ENCODE data around the gene GORASP2. TPM values are rescaled to one million over a fixed set of nuclear protein-coding genes. Genes with fewer than 3 reads are reported as not detected.

GORASP2 gene
- polyA plus RNA-seq, 1 of the 3 experiments (the other 2 are of a cell fraction), result 127 TPM

DNA sequence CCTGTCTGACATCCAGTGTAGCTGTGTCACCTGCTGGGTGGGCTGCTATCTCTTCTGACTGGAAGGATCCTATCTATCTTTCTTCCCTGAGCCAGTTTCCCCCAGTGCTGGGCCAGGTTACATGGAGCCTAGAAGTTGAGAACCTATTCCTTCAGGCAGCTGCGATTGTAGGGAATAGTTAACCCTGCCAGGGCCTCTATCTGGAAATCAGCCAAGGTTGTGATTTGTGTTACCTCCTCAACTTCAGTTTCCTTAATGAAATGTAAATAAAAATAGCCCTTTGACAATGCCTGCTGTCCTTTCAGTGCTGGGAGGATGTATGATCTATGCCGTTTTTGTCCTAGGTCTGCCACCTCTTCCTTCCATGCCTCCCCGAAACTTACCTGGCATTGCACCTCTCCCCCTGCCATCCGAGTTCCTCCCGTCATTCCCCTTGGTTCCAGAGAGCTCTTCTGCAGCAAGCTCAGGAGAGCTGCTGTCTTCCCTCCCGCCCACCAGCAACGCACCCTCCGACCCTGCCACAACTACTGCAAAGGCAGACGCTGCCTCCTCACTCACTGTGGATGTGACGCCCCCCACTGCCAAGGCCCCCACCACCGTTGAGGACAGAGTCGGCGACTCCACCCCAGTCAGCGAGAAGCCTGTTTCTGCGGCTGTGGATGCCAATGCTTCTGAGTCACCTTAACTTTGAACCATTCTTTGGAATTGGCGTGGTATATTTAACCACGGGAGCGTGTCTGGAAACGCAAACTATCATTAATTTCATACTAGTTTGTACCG lies 36.6 kb downstream of the GORASP2 start:
- CTCF ChIA-PET, result interaction anchor here (1.7 to 3.2 kb wide), 2 partner anchors 36 to 451 kb away, joined by 5 to 12 read pairs; partner anchors contain the start of gene GORASP2

More for the DNA sequence above, 36.6 kb downstream of the GORASP2 start:
- H3K4me1 ChIP-seq (ENCODE audit: control insufficient read depth in 1 of 2, insufficient read depth in 2 of 2, low read depth in 1 of 2, low read length in 1 of 2), result peaks cover 0 to 8% of the 10 kb centered on the region in 2 experiments; a peak in 1 of 4 replicates
- whole genome bisulfite sequencing (ENCODE audit: low lambda C conversion rate), result 87% methylated on average over 19 of the region's 20 CpGs
- H3K36me3 ChIP-seq (replicated peaks in 1 of 2; ENCODE audit: control insufficient read depth in 1 of 2, insufficient read depth in 2 of 2, low read length in 1 of 2), result peaks cover 56 to 60% of the 10 kb centered on the region in 2 experiments
- POLR2A ChIA-PET, result no interaction called here
- H3K4me2 ChIP-seq, result no peak overlapping the region
- H3K4me3 ChIP-seq (ENCODE audit: low read depth in 2 of 2, low read length in 1 of 2), result no peak overlapping the region
- H4K20me1 ChIP-seq (ENCODE audit: insufficient read depth), result 0 out of 2 replicates have a peak, but pooled peaks cover 5% of the 10 kb centered on the region
- H3K27ac ChIP-seq (ENCODE audit: low read depth in 2 of 2, low read length in 1 of 2), result no peak overlapping the region
- H3K27me3 ChIP-seq (ENCODE audit: insufficient read depth), result no peaks in the 10 kb centered on the region
- H3K79me2 ChIP-seq (ENCODE audit: insufficient read depth), result no peaks in the 10 kb centered on the region; the same call in 1 of the 2 replicates
- H3K9ac ChIP-seq, result no peak overlapping the region
- no peaks in the 10 kb centered on the region for H3K9me2 ChIP-seq
- no peak for DNase-seq
- H3K9me3 ChIP-seq, result no peaks in the 10 kb centered on the region
- no peak for TF ChIP-seq REST (IDR thresholded peaks at IDR 0.05; ENCODE audit: low read depth, low read length)
- no peak for TF ChIP-seq EZH2phosphoT487 (IDR thresholded peaks at IDR 0.05; ENCODE audit: borderline replicate concordance, low read depth)
- TF ChIP-seq JUND (IDR thresholded peaks at IDR 0.05), result no peak
- no peak for TF ChIP-seq PBX3 (IDR thresholded peaks at IDR 0.05)
- no peak for TF ChIP-seq FOSL2 (IDR thresholded peaks at IDR 0.05; ENCODE audit: borderline replicate concordance, low read depth)
- TF ChIP-seq GABPA (IDR thresholded peaks at IDR 0.05; ENCODE audit: low read depth), result no peak
- no peak for TF ChIP-seq FOXJ3 (CRISPR knock-in tag; IDR thresholded peaks at IDR 0.05)
- no peak for TF ChIP-seq NFIC (IDR thresholded peaks at IDR 0.05; ENCODE audit: borderline replicate concordance)
- TF ChIP-seq RXRA (IDR thresholded peaks at IDR 0.05; ENCODE audit: borderline replicate concordance, low read depth), result no peak
- no peak for TF ChIP-seq RCOR1 (IDR thresholded peaks at IDR 0.05; ENCODE audit: low read length)
- no peak for TF ChIP-seq TAF1 (IDR thresholded peaks at IDR 0.05; ENCODE audit: borderline replicate concordance, low read depth, low read length)
- no peak for TF ChIP-seq RFX5 (IDR thresholded peaks at IDR 0.05; ENCODE audit: low read length)
- no peak for TF ChIP-seq SMC3 (IDR thresholded peaks at IDR 0.05; ENCODE audit: low read depth, low read length)
- peaks cover 8% of the 10 kb centered on the region for H3F3A ChIP-seq (replicated peaks; ENCODE audit: insufficient read depth)
- no peak overlapping the region for H2AFZ ChIP-seq (ENCODE audit: low read depth)
